Small intestine (tissue), 7 donors: Measurements from ENCODE around the gene IL6R. TPM values are rescaled to one million over a fixed set of nuclear protein-coding genes. Genes with fewer than 3 reads are reported as not detected.
"Not testable (repeated sequence)": the region's sequence is repeated elsewhere in the genome, so short reads cannot be mapped to it uniquely, and the experiment has no call there.

ENCODE experiments used
- DNase-seq, 2 donors: peaks; one replicate each; pipeline versions ENCODE4 v3.0.0 to v3.0.0-alpha.2; 2013
- FAIRE-seq: peaks from 2 replicates; lab custom pipeline; 2012; peaks lifted over from hg19 to GRCh38; lab: Jason Lieb, UNC
- H3K27ac ChIP-seq, 3 donors: one replicate each; pipeline ENCODE4 v1.5.1; 2013; ENCODE audit warnings: low read length in 2 of 3, mild to moderate bottlenecking in 2 of 3, control low read depth in 1 of 3, inconsistent platforms in 1 of 3, low read depth in 1 of 3, moderate library complexity in 1 of 3
- H3K27me3 ChIP-seq, 3 donors: one replicate each; pipeline ENCODE4 v1.6.1; 2013; ENCODE audit warnings: low read length in 3 of 3, inconsistent platforms in 1 of 3; ENCODE audit not compliant: control insufficient read depth in 3 of 3, insufficient read depth in 3 of 3
- H3K36me3 ChIP-seq, 3 donors: one replicate each; pipeline ENCODE4 v1.6.1; 2013; ENCODE audit warnings: low read length in 3 of 3, inconsistent platforms in 1 of 3, low read depth in 1 of 3, mild to moderate bottlenecking in 1 of 3, moderate library complexity in 1 of 3; ENCODE audit not compliant: control insufficient read depth in 3 of 3, insufficient read depth in 2 of 3
- H3K4me1 ChIP-seq, 3 donors: one replicate each; pipeline ENCODE4 v1.6.1; 2013; ENCODE audit warnings: low read length in 2 of 3, inconsistent platforms in 1 of 3, low read depth in 1 of 3, mild to moderate bottlenecking in 1 of 3, moderate library complexity in 1 of 3; ENCODE audit not compliant: control insufficient read depth in 3 of 3, insufficient read depth in 2 of 3
- H3K4me3 ChIP-seq, 3 donors: one replicate each; pipeline ENCODE4 v1.5.1; 2013; ENCODE audit warnings: low read length in 3 of 3, control low read depth in 1 of 3, inconsistent platforms in 1 of 3, low read depth in 1 of 3, mild to moderate bottlenecking in 1 of 3, moderate library complexity in 1 of 3
- H3K9me3 ChIP-seq, 2 donors: one replicate each; pipeline ENCODE4 v1.6.1; 2013; ENCODE audit warnings: low read depth in 1 of 2, low read length in 1 of 2; ENCODE audit not compliant: control insufficient read depth in 2 of 2, insufficient read depth in 1 of 2
- WGBS, 3 donors: extraction: QIAGEN DNeasy Blood & Tissue Kit; methylation state at CpG; one replicate each; pipeline ENCODE4 v1.1.7; 2013; 5-methylcytosine and 5-hydroxymethylcytosine counted together
- polyA plus RNA-seq, 4 donors: library from polyadenylated mRNA; stranded (reverse) in 3 of 4; unstranded in 1 of 4; fragments of 200-250 nt in 3 of 4; fragments of 120-200 nt in 1 of 4; gene quantifications; one replicate each; pipeline versions ENCODE4 v1.2.1 to v1.2.3, GENCODE V29; 2013
- donor health status: healthy with polysubstance abuse.
- donor health status: control.
- donor health status: control.
- donor health status: Bipolar disorder and iron deficiency.
- donor health status: healthy.

Gene IL6R
- polyA plus RNA-seq, 4 donors, result 8.8 to 21.2 (median 11.2) TPM

GRCh38 chr1:154481053-154481452, 75.9 kb downstream of the IL6R start:
- FAIRE-seq (no peak), DNase-seq (no peak)
- Histone ChIP-seq H3K9me3 (no peaks in the 10 kb centered on the region), H3K27ac (no peak overlapping the region), H3K27me3 (no peaks in the 10 kb centered on the region), H3K36me3 (no peaks in the 10 kb centered on the region), H3K4me3 (no peak overlapping the region), H3K4me1 (peaks cover 0 to 4% (median 0%) of the 10 kb centered on the region in 3 donors)
- WGBS, 3 donors, result 63 to 75% (median 67%) methylated on average over 1 of the region's 1 CpG

DNA sequence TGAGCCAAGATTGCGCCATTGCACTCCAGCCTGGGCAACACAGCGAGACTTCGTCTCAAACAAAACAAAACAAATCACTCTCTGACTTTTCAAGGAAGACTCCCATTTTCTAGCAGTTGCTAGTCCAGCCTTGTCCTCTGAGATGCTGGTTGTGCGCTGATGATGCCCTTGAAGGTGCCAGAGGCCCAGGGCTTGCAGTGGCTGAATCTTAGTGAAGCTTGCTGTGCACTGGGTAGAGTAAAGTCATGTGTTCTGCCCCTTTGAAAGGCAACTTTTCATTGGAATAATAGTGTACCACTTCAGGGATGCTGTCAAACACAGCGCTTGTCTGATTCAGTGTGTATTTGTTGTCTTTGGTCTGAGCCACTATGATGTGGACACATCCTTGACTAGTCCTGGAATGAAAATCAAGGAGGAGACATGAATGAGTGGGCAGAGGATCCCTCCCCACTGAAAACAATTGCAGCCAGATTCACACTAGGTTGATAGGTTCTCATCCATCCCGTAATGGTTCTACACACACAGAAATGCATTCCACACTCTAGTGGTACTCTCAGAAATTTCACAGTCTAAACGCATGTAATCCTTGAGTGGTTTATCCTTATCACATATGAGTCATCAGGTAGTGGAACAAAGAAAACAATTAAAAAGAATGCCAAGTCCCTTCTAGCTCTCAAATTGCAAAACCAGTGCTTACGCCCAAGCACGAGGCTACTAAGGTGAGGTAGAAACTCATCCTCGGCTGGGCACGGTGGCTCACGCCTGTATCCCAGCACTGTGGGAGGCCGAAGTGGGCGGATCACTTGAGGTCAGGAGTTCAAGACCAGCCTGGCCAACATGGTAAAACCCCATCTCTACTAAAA, 79.0 kb downstream of the IL6R start:
- WGBS, 3 donors, result 47 to 66% (median 50%) methylated on average over 14 of the region's 14 CpGs
- H3K27me3 ChIP-seq, result no peaks in the 10 kb centered on the region
- DNase-seq (peak in 1 of 2 donors; percentile 43), FAIRE-seq (no peak)
- H3K27ac ChIP-seq, result peak overlapping the region in 1 of 3 donors; percentile 45
- no peak overlapping the region for H3K4me3 ChIP-seq
- H3K9me3 ChIP-seq, result no peaks in the 10 kb centered on the region
- peaks cover 0 to 4% (median 0%) of the 10 kb centered on the region in 3 donors for H3K4me1 ChIP-seq
- peaks cover 0 to 3% (median 0%) of the 10 kb centered on the region in 3 donors for H3K36me3 ChIP-seq

DNA sequence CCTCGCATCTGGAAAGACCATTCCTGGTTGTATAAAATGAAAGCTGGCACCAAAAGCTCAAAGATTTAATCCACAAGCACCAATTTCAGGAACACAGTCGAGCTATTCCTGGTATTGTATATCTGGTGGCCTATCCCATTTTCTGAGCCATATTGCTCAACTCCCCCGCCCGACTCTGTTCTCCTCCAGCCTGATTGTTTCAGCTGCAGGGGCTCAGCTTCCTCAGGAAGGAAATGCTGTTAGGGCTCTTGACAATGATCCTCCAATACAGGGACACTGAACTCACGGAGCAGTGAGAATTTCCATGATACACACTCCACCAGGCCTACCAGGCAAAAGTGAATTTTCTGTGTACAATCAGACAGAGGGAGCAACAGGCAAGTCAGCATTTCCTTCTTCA, 80.0 kb downstream of the IL6R start:
- Histone ChIP-seq H3K4me3 (no peak overlapping the region), H3K27me3 (no peaks in the 10 kb centered on the region), H3K4me1 (peaks cover 0 to 4% (median 0%) of the 10 kb centered on the region in 3 donors), H3K36me3 (peaks cover 0 to 3% (median 0%) of the 10 kb centered on the region in 3 donors), H3K9me3 (no peaks in the 10 kb centered on the region), H3K27ac (no peak overlapping the region)
- DNase-seq (no peak), FAIRE-seq (no peak)
- WGBS, 3 donors, result 66 to 82% (median 71%) methylated on average over 5 of the region's 5 CpGs

DNA sequence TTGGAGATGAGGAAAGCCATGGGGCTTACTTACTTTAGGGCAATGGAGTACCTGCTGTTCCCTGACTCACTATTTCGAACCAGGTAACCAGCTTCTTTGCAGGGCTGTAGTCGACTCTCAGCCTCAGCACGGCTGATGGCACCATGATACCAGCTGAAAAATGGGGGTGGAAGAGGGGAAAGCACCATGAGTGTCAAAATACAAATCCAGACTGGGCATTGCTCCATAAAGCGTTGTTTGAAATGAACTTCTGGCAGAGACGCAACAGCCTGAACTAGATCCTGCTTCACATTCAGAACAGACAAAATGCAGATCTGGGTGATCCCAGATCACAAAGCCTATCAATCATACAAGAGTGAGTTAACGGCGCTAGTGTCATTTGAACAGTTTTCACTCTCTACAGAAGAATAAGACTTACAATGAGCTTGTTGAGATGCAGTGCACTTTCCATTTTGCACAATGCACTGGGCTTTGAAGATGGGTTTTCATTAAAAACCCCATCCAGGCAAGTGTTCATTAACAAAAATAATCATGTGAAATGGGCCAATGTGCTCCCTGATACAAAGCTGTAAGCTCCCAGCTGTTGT, 80.9 kb downstream of the IL6R start:
- peak overlapping the region in 1 of 3 donors; percentile 48 for H3K27ac ChIP-seq
- no peak overlapping the region for H3K4me3 ChIP-seq
- peaks cover 0 to 3% (median 0%) of the 10 kb centered on the region in 3 donors for H3K36me3 ChIP-seq
- FAIRE-seq (no peak), DNase-seq (no peak)
- H3K27me3 ChIP-seq, result peaks cover 0 to 3% (median 0%) of the 10 kb centered on the region in 3 donors
- H3K4me1 ChIP-seq, result peaks cover 0 to 4% (median 0%) of the 10 kb centered on the region in 3 donors
- WGBS, 3 donors, result 69 to 86% (median 82%) methylated on average over 7 of the region's 7 CpGs
- no peaks in the 10 kb centered on the region for H3K9me3 ChIP-seq

GRCh38 chr1:154486756-154487155, 81.6 kb downstream of the IL6R start:
- H3K27ac ChIP-seq, FAIRE-seq, H3K4me3 ChIP-seq, DNase-seq, H3K27me3 ChIP-seq, H3K36me3 ChIP-seq, H3K4me1 ChIP-seq, H3K9me3 ChIP-seq: not testable (repeated sequence)
- WGBS, 3 donors, result 68 to 80% (median 69%) methylated on average over 5 of the region's 5 CpGs

DNA sequence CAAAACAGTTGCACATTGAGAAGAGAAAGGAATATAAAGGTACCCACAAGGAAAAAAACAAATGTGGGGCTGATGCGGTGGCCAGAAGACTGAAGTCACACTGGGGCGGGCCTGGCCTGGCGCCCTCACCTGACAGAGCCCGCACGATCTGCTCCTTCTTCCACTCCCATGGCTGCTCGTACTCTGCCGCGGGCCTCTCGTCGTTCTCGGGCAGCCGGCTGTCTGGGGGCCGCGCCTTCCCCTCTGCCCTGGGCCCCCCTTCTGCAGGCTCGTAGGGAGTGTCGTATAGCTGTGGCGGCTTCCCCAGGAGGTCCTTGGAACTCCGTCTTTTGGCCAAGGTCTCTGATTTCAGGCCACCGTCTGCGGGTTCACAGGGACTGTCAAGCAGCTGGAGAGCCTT, 83.8 kb downstream of the IL6R start:
- FAIRE-seq (no peak), DNase-seq (no peak)
- Histone ChIP-seq H3K36me3 (peaks cover 0 to 3% (median 2%) of the 10 kb centered on the region in 3 donors), H3K27ac (no peak overlapping the region), H3K4me1 (peaks cover 0 to 4% (median 0%) of the 10 kb centered on the region in 3 donors), H3K9me3 (no peaks in the 10 kb centered on the region), H3K27me3 (peaks cover 0 to 12% (median 0%) of the 10 kb centered on the region in 3 donors), H3K4me3 (no peak overlapping the region)
- 59 to 69% (median 67%) methylated on average over 20 of the region's 20 CpGs for WGBS, 3 donors

DNA sequence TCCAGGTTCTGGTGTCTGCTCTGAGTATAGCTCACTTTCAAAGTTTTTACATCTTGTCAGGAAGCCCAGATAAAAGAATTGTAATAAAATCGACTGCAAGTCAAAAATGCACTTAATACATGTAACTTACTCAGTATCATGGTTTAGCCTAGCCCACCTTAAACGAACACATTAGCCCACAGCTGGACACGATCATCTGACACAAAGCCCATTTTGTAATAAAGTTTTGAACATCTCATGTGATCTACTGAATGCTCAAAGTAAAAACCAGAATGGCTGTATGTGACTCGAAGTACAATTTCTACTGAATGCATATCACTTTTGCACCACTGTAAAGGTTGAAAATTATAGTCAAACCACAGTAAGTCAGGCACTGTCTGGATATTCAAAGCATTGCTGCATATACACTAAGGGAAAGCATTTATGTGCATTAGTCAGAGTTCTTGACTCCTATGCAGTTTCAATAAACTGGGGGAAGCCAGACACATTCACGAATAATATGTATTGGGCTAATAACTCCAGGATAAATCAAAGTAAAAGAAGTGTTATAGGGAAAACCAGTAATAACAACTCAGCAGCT, 84.6 kb downstream of the IL6R start:
- WGBS, 3 donors, result 70 to 78% (median 72%) methylated on average over 5 of the region's 5 CpGs
- FAIRE-seq (no peak), DNase-seq (no peak)
- no peak overlapping the region for H3K4me3 ChIP-seq
- no peaks in the 10 kb centered on the region for H3K9me3 ChIP-seq
- H3K27ac ChIP-seq, result no peak overlapping the region
- peaks cover 0 to 3% (median 2%) of the 10 kb centered on the region in 3 donors for H3K36me3 ChIP-seq
- H3K4me1 ChIP-seq, result peaks cover 0 to 4% (median 0%) of the 10 kb centered on the region in 3 donors
- peaks cover 0 to 12% (median 0%) of the 10 kb centered on the region in 3 donors for H3K27me3 ChIP-seq

GRCh38 chr1:154490317-154490716, 85.2 kb downstream of the IL6R start:
- Histone ChIP-seq H3K27me3 (peaks cover 0 to 12% (median 0%) of the 10 kb centered on the region in 3 donors), H3K27ac (no peak overlapping the region), H3K4me1 (peaks cover 0 to 4% (median 0%) of the 10 kb centered on the region in 3 donors), H3K9me3 (no peaks in the 10 kb centered on the region), H3K4me3 (no peak overlapping the region), H3K36me3 (peaks cover 0 to 3% (median 2%) of the 10 kb centered on the region in 3 donors)
- WGBS, 3 donors, result 40 to 69% (median 43%) methylated on average over 1 of the region's 1 CpG
- FAIRE-seq (no peak), DNase-seq (no peak)
